DND-41 (cell line): ENCODE results near the gene SLC16A10.

Source experiments
- ATAC-seq: fragments of 200-7000 bp; cut with Tn5 transposase; 3 replicates; pipeline ENCODE4 v1.9.1; 2021; ENCODE audit warnings: low read depth; ENCODE audit not compliant: insufficient read depth
- DNase-seq: peaks from one replicate; pipeline ENCODE4 v3.0.0-alpha.2; 2020
- H2AFZ ChIP-seq: 2 replicates; pipeline ENCODE4 v1.6.0; 2012; ENCODE audit warnings: low read depth, low read length
- H3K27ac ChIP-seq: 2 replicates; pipeline ENCODE4 v1.5.1; 2012; ENCODE audit warnings: low read length, inconsistent platforms
- H3K27me3 ChIP-seq: fragments of 200-600 bp; sonication (generic); 2 replicates; pipeline ENCODE4 v1.6.0; 2012; ENCODE audit warnings: low read length, mild to moderate bottlenecking, inconsistent platforms; ENCODE audit not compliant: insufficient read depth, poor library complexity
- H3K36me3 ChIP-seq: 2 replicates; pipeline ENCODE4 v1.5.1; 2012; ENCODE audit warnings: low read length, inconsistent platforms; ENCODE audit not compliant: insufficient read depth
- H3K4me1 ChIP-seq: 2 replicates; pipeline ENCODE4 v1.5.1; 2012; ENCODE audit warnings: mild to moderate bottlenecking, low read length; ENCODE audit not compliant: insufficient read depth
- H3K4me2 ChIP-seq: 2 replicates; pipeline ENCODE4 v1.6.0; 2012; ENCODE audit warnings: mild to moderate bottlenecking, moderate library complexity, low read length, inconsistent platforms; ENCODE audit not compliant: insufficient read depth
- H3K4me3 ChIP-seq, 2 experiments: fragments of 200-600 bp in 1 of 2; shearing (Covaris generic) in 1 of 2; 2 replicates each; pipeline ENCODE4 v1.5.1; 2012 to 2016; ENCODE audit warnings: inconsistent platforms in 2 of 2, low read length in 2 of 2, mild to moderate bottlenecking in 2 of 2, low read depth in 1 of 2, moderate library complexity in 1 of 2
- H3K79me2 ChIP-seq: 2 replicates; pipeline ENCODE4 v1.6.0; 2012; ENCODE audit warnings: low read length, inconsistent platforms; ENCODE audit not compliant: insufficient read depth
- H3K9ac ChIP-seq: 2 replicates; pipeline ENCODE4 v1.6.0; 2012; ENCODE audit warnings: low read depth, mild to moderate bottlenecking, inconsistent platforms, low read length, moderate library complexity
- H3K9me3 ChIP-seq: 2 replicates; pipeline ENCODE4 v1.5.1; 2012; ENCODE audit warnings: low read length, moderate library complexity, mild to moderate bottlenecking, inconsistent platforms; ENCODE audit not compliant: insufficient read depth, severe bottlenecking
- H4K20me1 ChIP-seq: 2 replicates; pipeline ENCODE4 v1.6.0; 2012; ENCODE audit warnings: low read length; ENCODE audit not compliant: insufficient read depth
- CTCF ChIP-seq: IDR thresholded peaks from 2 replicates; pipeline ENCODE4 v1.5.1; 2012; ENCODE audit warnings: borderline replicate concordance, low read length, moderate library complexity, mild to moderate bottlenecking; ENCODE audit not compliant: poor library complexity, severe bottlenecking; ENCODE audit errors: extremely low read depth
- EZH2 ChIP-seq: IDR thresholded peaks from 3 replicates; pipeline ENCODE4 v1.6.1; 2012; ENCODE audit warnings: borderline replicate concordance, low read depth, mild to moderate bottlenecking, moderate library complexity, low read length, inconsistent platforms; ENCODE audit not compliant: severe bottlenecking

Gene SLC16A10

GRCh38 chr6:111047244-111047643 lies 40.1 kb upstream of the SLC16A10 start:
- no peaks in the 10 kb centered on the region for H3K27me3 ChIP-seq
- no peaks in the 10 kb centered on the region for H3K9me3 ChIP-seq
- TF ChIP-seq EZH2 (no peak), CTCF (no peak)
- no peak overlapping the region for H3K27ac ChIP-seq
- no peaks in the 10 kb centered on the region for H3K36me3 ChIP-seq
- H3K9ac ChIP-seq = no peak overlapping the region
- H3K4me1 ChIP-seq = no peaks in the 10 kb centered on the region
- no peak overlapping the region for H2AFZ ChIP-seq
- no peak overlapping the region for H3K4me3 ChIP-seq
- H4K20me1 ChIP-seq = no peaks in the 10 kb centered on the region
- no peaks in the 10 kb centered on the region for H3K79me2 ChIP-seq
- no peak overlapping the region for H3K4me2 ChIP-seq
- ATAC-seq (no peak), DNase-seq (no peak)

GRCh38 chr6:111050261-111051023 lies 36.9 kb upstream of the SLC16A10 start:
- no peaks in the 10 kb centered on the region for H3K9me3 ChIP-seq
- DNase-seq (no peak), ATAC-seq (no peak)
- H4K20me1 ChIP-seq = no peaks in the 10 kb centered on the region
- H3K4me1 ChIP-seq = no peaks in the 10 kb centered on the region
- no peaks in the 10 kb centered on the region for H3K36me3 ChIP-seq
- H2AFZ ChIP-seq = no peak overlapping the region
- no peak overlapping the region for H3K4me3 ChIP-seq
- TF ChIP-seq CTCF (no peak), EZH2 (no peak)
- no peak overlapping the region for H3K9ac ChIP-seq
- H3K79me2 ChIP-seq = no peaks in the 10 kb centered on the region
- H3K27ac ChIP-seq = no peak overlapping the region
- no peak overlapping the region for H3K4me2 ChIP-seq
- H3K27me3 ChIP-seq = no peaks in the 10 kb centered on the region

GRCh38 chr6:111052171-111052570 lies 35.1 kb upstream of the SLC16A10 start:
- no peak for TF ChIP-seq EZH2
- TF ChIP-seq CTCF = no peak
- no peak overlapping the region for H2AFZ ChIP-seq
- H3K9me3 ChIP-seq = no peaks in the 10 kb centered on the region
- no peak overlapping the region for H3K27ac ChIP-seq
- H3K4me3 ChIP-seq = no peak overlapping the region
- no peaks in the 10 kb centered on the region for H3K79me2 ChIP-seq
- no peaks in the 10 kb centered on the region for H3K36me3 ChIP-seq
- DNase-seq (no peak), ATAC-seq (no peak)
- H3K27me3 ChIP-seq = no peaks in the 10 kb centered on the region
- H3K4me1 ChIP-seq = no peaks in the 10 kb centered on the region
- H3K9ac ChIP-seq = no peak overlapping the region
- H3K4me2 ChIP-seq = no peak overlapping the region
- H4K20me1 ChIP-seq = no peaks in the 10 kb centered on the region
